H9 (cell line): ENCODE data around the gene HS6ST1. TPM values are rescaled to one million over a fixed set of nuclear protein-coding genes. Genes with fewer than 3 reads are reported as not detected.
A peak's percentile ranks its signal among the peaks of the same experiment; 100 is the strongest.

Experiments used
- DNase-seq: peaks from one replicate; pipeline ENCODE4 v3.0.0-alpha.2; 2017
- H2AFZ ChIP-seq: one replicate; pipeline ENCODE4 v1.6.1; 2013; ENCODE audit warnings: mild to moderate bottlenecking, low read length, control low read depth, moderate library complexity
- H2AK5ac ChIP-seq: 2 replicates; pipeline ENCODE4 v1.6.1; 2013; ENCODE audit warnings: low read length, control low read depth, mixed read lengths; ENCODE audit not compliant: insufficient read length
- H2BK120ac ChIP-seq: one replicate; pipeline ENCODE4 v1.6.1; 2013; ENCODE audit warnings: low read depth, mild to moderate bottlenecking, low read length, control low read depth, inconsistent platforms; ENCODE audit not compliant: poor library complexity, severe bottlenecking
- H2BK12ac ChIP-seq: 2 replicates; pipeline ENCODE4 v1.6.1; 2013; ENCODE audit warnings: low read length, control low read depth, mixed read lengths, low read depth; ENCODE audit not compliant: insufficient read length
- H2BK15ac ChIP-seq: 2 replicates; pipeline ENCODE4 v1.6.1; 2013; ENCODE audit warnings: low read depth, low read length, control low read depth
- H2BK20ac ChIP-seq: one replicate; pipeline ENCODE4 v1.6.1; 2013; ENCODE audit warnings: low read depth, mild to moderate bottlenecking, low read length, control low read depth, inconsistent platforms; ENCODE audit not compliant: poor library complexity, severe bottlenecking
- H2BK5ac ChIP-seq: 2 replicates; pipeline ENCODE4 v1.6.1; 2013; ENCODE audit warnings: low read length, control low read depth, mixed read lengths; ENCODE audit not compliant: insufficient read length
- H3K14ac ChIP-seq: 2 replicates; pipeline ENCODE4 v1.6.1; 2013; ENCODE audit warnings: low read length, control low read depth; ENCODE audit not compliant: insufficient read depth
- H3K18ac ChIP-seq: 2 replicates; pipeline ENCODE4 v1.6.1; 2013; ENCODE audit warnings: low read depth, mild to moderate bottlenecking, mixed read lengths, low read length, control low read depth; ENCODE audit not compliant: insufficient read length
- H3K23ac ChIP-seq: 2 replicates; pipeline ENCODE4 v1.6.1; 2013; ENCODE audit warnings: low read length, control low read depth, mixed read lengths, low read depth; ENCODE audit not compliant: insufficient read length
- H3K23me2 ChIP-seq: 2 replicates; pipeline ENCODE4 v1.6.1; 2013; ENCODE audit warnings: low read depth, mild to moderate bottlenecking, mixed read lengths, low read length, control low read depth; ENCODE audit not compliant: insufficient read length, poor library complexity, severe bottlenecking
- H3K27ac ChIP-seq: 2 replicates; pipeline ENCODE4 v1.5.1; 2013; ENCODE audit warnings: low read length, control low read depth, mixed read lengths, low read depth; ENCODE audit not compliant: insufficient read length
- H3K27me3 ChIP-seq: 2 replicates; pipeline ENCODE4 v1.6.1; 2013; ENCODE audit warnings: low read length, control low read depth, inconsistent platforms; ENCODE audit not compliant: insufficient read depth
- H3K4ac ChIP-seq: 2 replicates; pipeline ENCODE4 v1.6.1; 2013; ENCODE audit warnings: low read depth, mild to moderate bottlenecking, control low read depth, inconsistent platforms, low read length, moderate library complexity
- H3K4me1 ChIP-seq: 2 replicates; pipeline ENCODE4 v1.6.1; 2013; ENCODE audit warnings: low read length, control low read depth, inconsistent platforms; ENCODE audit not compliant: insufficient read depth
- H3K4me2 ChIP-seq: 2 replicates; pipeline ENCODE4 v1.6.1; 2013; ENCODE audit warnings: low read length, control low read depth, mixed read lengths; ENCODE audit not compliant: insufficient read length, insufficient read depth
- H3K56ac ChIP-seq: 2 replicates; pipeline ENCODE4 v1.6.1; 2013; ENCODE audit warnings: low read depth, mild to moderate bottlenecking, mixed read lengths, low read length, control low read depth; ENCODE audit not compliant: insufficient read length
- H3K79me1 ChIP-seq: 2 replicates; pipeline ENCODE4 v1.6.1; 2013; ENCODE audit warnings: low read depth, mild to moderate bottlenecking, moderate library complexity, low read length, control low read depth, inconsistent platforms; ENCODE audit not compliant: insufficient read depth, poor library complexity, severe bottlenecking
- H3K79me2 ChIP-seq: 2 replicates; pipeline ENCODE4 v1.6.1; 2013; ENCODE audit warnings: low read length, control low read depth, inconsistent platforms; ENCODE audit not compliant: insufficient read depth
- H3K9ac ChIP-seq: 2 replicates; pipeline ENCODE4 v1.6.1; 2013; ENCODE audit warnings: low read length, control low read depth, mixed read lengths; ENCODE audit not compliant: insufficient read length; ENCODE audit errors: extremely low read depth
- H3K9me3 ChIP-seq: one replicate; pipeline ENCODE4 v1.6.1; 2013; ENCODE audit warnings: low read depth, low read length, inconsistent platforms; ENCODE audit not compliant: control insufficient read depth
- H3T11ph ChIP-seq: one replicate; pipeline ENCODE4 v1.6.1; 2013; ENCODE audit warnings: mild to moderate bottlenecking, low read length, control low read depth, inconsistent platforms
- H4K20me1 ChIP-seq: one replicate; pipeline ENCODE4 v1.6.1; 2013; ENCODE audit not compliant: control insufficient read depth, insufficient read length, insufficient read depth
- H4K5ac ChIP-seq: 2 replicates; pipeline ENCODE4 v1.6.1; 2013; ENCODE audit warnings: low read depth, mild to moderate bottlenecking, mixed read lengths, low read length, control low read depth; ENCODE audit not compliant: insufficient read length
- H4K8ac ChIP-seq: replicated peaks from 2 replicates; pipeline ENCODE4 v1.6.1; 2013; ENCODE audit warnings: low read length, control low read depth, mixed read lengths, low read depth; ENCODE audit not compliant: insufficient read length
- H4K91ac ChIP-seq: 2 replicates; pipeline ENCODE4 v1.6.1; 2013; ENCODE audit warnings: low read depth, mild to moderate bottlenecking, moderate library complexity, mixed read lengths, low read length, control low read depth; ENCODE audit not compliant: insufficient read length
- H3K27ac Mint-ChIP-seq, 3 experiments: 2 replicates in 2 of 3; 3 replicates in 1 of 3; pipeline ENCODE4 v1.8.0; 2020 to 2021; ENCODE audit warnings: mixed read lengths in 3 of 3, mild to moderate bottlenecking in 1 of 3, moderate library complexity in 1 of 3
- H3K27me3 Mint-ChIP-seq: 2 replicates; pipeline ENCODE4 v1.8.0; 2021; ENCODE audit warnings: low read depth, mild to moderate bottlenecking, moderate library complexity, mixed read lengths
- H3K36me3 Mint-ChIP-seq, 3 experiments: 2 replicates in 2 of 3; 3 replicates in 1 of 3; pipeline ENCODE4 v1.8.0; 2020 to 2021; ENCODE audit warnings: low read depth in 3 of 3, mixed read lengths in 3 of 3; ENCODE audit not compliant: insufficient read depth in 1 of 3
- H3K4me1 Mint-ChIP-seq, 2 experiments: 2 replicates each; pipeline ENCODE4 v1.8.0; 2020; ENCODE audit warnings: mixed read lengths in 2 of 2
- H3K4me3 Mint-ChIP-seq, 2 experiments: 2 replicates in 1 of 2; 3 replicates in 1 of 2; pipeline ENCODE4 v1.8.0; 2020 to 2021; ENCODE audit warnings: mild to moderate bottlenecking in 2 of 2, mixed read lengths in 2 of 2, moderate library complexity in 1 of 2
- H3K9me3 Mint-ChIP-seq, 2 experiments: 2 replicates in 1 of 2; 3 replicates in 1 of 2; pipeline ENCODE4 v1.8.0; 2020; ENCODE audit warnings: mild to moderate bottlenecking in 2 of 2, mixed read lengths in 2 of 2, moderate library complexity in 1 of 2
- CTCF ChIP-seq: fragments of 200-600 bp; sonication (generic); conservative IDR thresholded peaks from 3 replicates; pipeline ENCODE4 v1.8.0; 2021; ENCODE audit warnings: antibody characterized with exemption, mild to moderate bottlenecking
- WGBS: extraction: QIAGEN DNeasy Blood & Tissue Kit; methylation state at CpG from one replicate; pipeline ENCODE4 v1.1.7; 2013; ENCODE audit warnings: missing lambda C conversion rate, low lambda C conversion rate, mixed read lengths; ENCODE audit not compliant: insufficient read length; ENCODE audit errors: extremely low coverage; 5-methylcytosine and 5-hydroxymethylcytosine counted together
- total RNA-seq: library from RNA; stranded (reverse); gene quantifications from 2 replicates; pipeline ENCODE4 v1.2.1, GENCODE V29; 2021

HS6ST1 gene
- total RNA-seq, 1 experiment from 2014 or later, result 60.2 TPM

- Mint-ChIP-seq H3K36me3 (peaks cover 0 to 10% (median 0%) of the 10 kb centered on the region in 3 experiments; a peak in 3 of 7 replicates), H3K4me3 (no peak overlapping the region), H3K4me1 (peaks cover 15 to 17% of the 10 kb centered on the region in 2 experiments), H3K9me3 (peaks cover 0 to 5% of the 10 kb centered on the region in 2 experiments; a peak in 3 of 5 replicates), H3K27me3 (peaks cover 4% of the 10 kb centered on the region; the same call in 1 of the 2 replicates), H3K27ac (peak overlapping the region in 1 of 3 experiments; percentile 33; a peak in 1 of 7 replicates)
- H4K91ac ChIP-seq, result no peak overlapping the region
- H3K4me2 ChIP-seq, result no peak overlapping the region
- no peak overlapping the region for H2AFZ ChIP-seq
- H2BK15ac ChIP-seq, result no peak overlapping the region
- no peak overlapping the region for H3K27ac ChIP-seq
- no peak overlapping the region for H3T11ph ChIP-seq
- no peak overlapping the region for H2BK20ac ChIP-seq
- WGBS, result no CpG with 5 or more reads among the region's 12 CpGs
- no peak overlapping the region for H2BK12ac ChIP-seq
- no peak overlapping the region for H3K9ac ChIP-seq
- H3K9me3 ChIP-seq, result no peaks in the 10 kb centered on the region
- H3K79me2 ChIP-seq, result no peaks in the 10 kb centered on the region
- no peaks in the 10 kb centered on the region for H3K23me2 ChIP-seq
- H4K8ac ChIP-seq, result no peak overlapping the region
- H2BK120ac ChIP-seq, result no peak overlapping the region
- H3K4me1 ChIP-seq, result peaks cover 7% of the 10 kb centered on the region; the same call in 1 of the 2 replicates
- no peak overlapping the region for H3K14ac ChIP-seq
- H2BK5ac ChIP-seq, result no peak overlapping the region
- H3K56ac ChIP-seq, result no peak overlapping the region
- H4K20me1 ChIP-seq, result no peaks in the 10 kb centered on the region
- H3K79me1 ChIP-seq, result no peaks in the 10 kb centered on the region
- no peak overlapping the region for H4K5ac ChIP-seq
- no peak overlapping the region for H3K23ac ChIP-seq
- no peak for TF ChIP-seq CTCF
- H2AK5ac ChIP-seq, result no peak overlapping the region
- H3K18ac ChIP-seq, result no peak overlapping the region
- H3K27me3 ChIP-seq, result no peaks in the 10 kb centered on the region
- no peak for DNase-seq
- no peak overlapping the region for H3K4ac ChIP-seq
Observed at GRCh38 chr2:128357506-128358370, 39.1 kb upstream of the HS6ST1 start.
